IMR-90 (cell line): ENCODE data around the gene RELT. TPM values are rescaled to one million over a fixed set of nuclear protein-coding genes. Genes with fewer than 3 reads are reported as not detected.

Experiments
- ATAC-seq: fragments of 200-7000 bp; cut with Tn5 transposase; 2 replicates; pipeline ENCODE4 v1.9.1; 2020; ENCODE audit warnings: low read depth, mild to moderate bottlenecking, moderate library complexity
- BruUV-seq: library from RNA; stranded (reverse); fragments of 400-500 nt; replicated peaks from 2 replicates; lab custom pipeline; 2021; lab: Mats Ljungman, UMichigan
- CTCF ChIA-PET: fragments of 300-600 bp; formaldehyde crosslinking; extraction: SDS; loops from one replicate; lab custom pipeline; 2021; ENCODE audit warnings: antibody characterized with exemption; lab: Yijun Ruan, JAX
- POLR2A ChIA-PET: fragments of 300-600 bp; sonication (Branson Sonifier 250); formaldehyde crosslinking; loops from one replicate; lab custom pipeline; 2022; ENCODE audit warnings: antibody characterized with exemption; ENCODE audit not compliant: unreplicated experiment; lab: Charles Lee
- DNase-seq: peaks from one replicate; pipeline ENCODE4 v3.0.0; 2013
- H2AFZ ChIP-seq: replicated peaks from 2 replicates; pipeline ENCODE3; 2013; ENCODE audit warnings: low read length, mild to moderate bottlenecking; ENCODE audit not compliant: poor library complexity
- H2AK5ac ChIP-seq: 2 replicates; pipeline ENCODE4 v1.6.1; 2013; ENCODE audit warnings: low read depth, low read length, inconsistent platforms
- H2AK9ac ChIP-seq: replicated peaks from 2 replicates; pipeline ENCODE3; 2013; ENCODE audit warnings: mild to moderate bottlenecking, low read depth, low read length, moderate library complexity; ENCODE audit not compliant: poor library complexity
- H2BK120ac ChIP-seq: 2 replicates; pipeline ENCODE4 v1.6.1; 2013; ENCODE audit warnings: low read depth, low read length, inconsistent platforms
- H2BK15ac ChIP-seq: 3 replicates; pipeline ENCODE4 v1.6.1; 2013; ENCODE audit warnings: low read depth, low read length, inconsistent platforms
- H2BK20ac ChIP-seq: 2 replicates; pipeline ENCODE4 v1.6.1; 2013; ENCODE audit warnings: low read depth, mild to moderate bottlenecking, inconsistent platforms, low read length, moderate library complexity
- H2BK5ac ChIP-seq: 2 replicates; pipeline ENCODE4 v1.6.1; 2013; ENCODE audit warnings: mild to moderate bottlenecking, low read depth, low read length, inconsistent platforms; ENCODE audit not compliant: poor library complexity, severe bottlenecking
- H3K14ac ChIP-seq: replicated peaks from 2 replicates; pipeline ENCODE4 v1.6.1; 2013; ENCODE audit warnings: low read depth, low read length, inconsistent platforms
- H3K18ac ChIP-seq: 2 replicates; pipeline ENCODE4 v1.6.1; 2013; ENCODE audit warnings: low read depth, low read length, control low read depth
- H3K23ac ChIP-seq: 2 replicates; pipeline ENCODE4 v1.6.1; 2013; ENCODE audit warnings: low read depth, low read length, inconsistent platforms
- H3K27ac ChIP-seq: 2 replicates; pipeline ENCODE4 v1.5.1; 2013; ENCODE audit warnings: mild to moderate bottlenecking, control low read depth, low read length; ENCODE audit not compliant: insufficient read depth
- H3K27me3 ChIP-seq: 2 replicates; pipeline ENCODE4 v1.6.1; 2013; ENCODE audit warnings: low read length; ENCODE audit not compliant: control insufficient read depth, insufficient read depth
- H3K36me3 ChIP-seq: 2 replicates; pipeline ENCODE4 v1.6.1; 2013; ENCODE audit warnings: low read length, mixed read lengths; ENCODE audit not compliant: control insufficient read depth, insufficient read depth
- H3K4ac ChIP-seq: 2 replicates; pipeline ENCODE4 v1.6.1; 2013; ENCODE audit warnings: low read depth, low read length, inconsistent platforms
- H3K4me1 ChIP-seq: 2 replicates; pipeline ENCODE4 v1.6.1; 2013; ENCODE audit warnings: low read length, mixed read lengths; ENCODE audit not compliant: control insufficient read depth, insufficient read depth
- H3K4me2 ChIP-seq: 2 replicates; pipeline ENCODE4 v1.6.1; 2013; ENCODE audit warnings: low read depth, mild to moderate bottlenecking, control low read depth, low read length, moderate library complexity
- H3K4me3 ChIP-seq: 2 replicates; pipeline ENCODE4 v1.5.1; 2013; ENCODE audit warnings: low read depth, mild to moderate bottlenecking, control low read depth, low read length, moderate library complexity; ENCODE audit not compliant: insufficient read depth
- H3K56ac ChIP-seq: 2 replicates; pipeline ENCODE4 v1.6.1; 2013; ENCODE audit warnings: low read length, inconsistent platforms; ENCODE audit not compliant: insufficient read depth; ENCODE audit errors: extremely low read depth
- H3K79me1 ChIP-seq, 2 experiments: 2 replicates each; pipeline ENCODE4 v1.6.1; 2013; ENCODE audit warnings: low read length in 2 of 2, inconsistent platforms in 1 of 2, low read depth in 1 of 2
- H3K9ac ChIP-seq: 2 replicates; pipeline ENCODE4 v1.6.1; 2013; ENCODE audit warnings: low read depth, low read length, control low read depth
- H3K9me1 ChIP-seq: 2 replicates; pipeline ENCODE4 v1.6.1; 2013; ENCODE audit warnings: low read length, inconsistent platforms; ENCODE audit not compliant: insufficient read depth
- H3K9me3 ChIP-seq: 2 replicates; pipeline ENCODE4 v1.6.1; 2013; ENCODE audit warnings: low read length; ENCODE audit not compliant: control insufficient read depth, insufficient read depth
- H4K20me1 ChIP-seq: 2 replicates; pipeline ENCODE4 v1.6.1; 2013; ENCODE audit warnings: low read length, inconsistent platforms; ENCODE audit not compliant: insufficient read depth
- H4K5ac ChIP-seq: 2 replicates; pipeline ENCODE4 v1.6.1; 2013; ENCODE audit warnings: mild to moderate bottlenecking, low read depth, low read length, control low read depth
- H4K8ac ChIP-seq, 2 experiments: 2 replicates each; pipeline ENCODE4 v1.6.1; 2013; ENCODE audit warnings: low read depth in 2 of 2, low read length in 2 of 2, control low read depth in 1 of 2, inconsistent platforms in 1 of 2
- H4K91ac ChIP-seq: 2 replicates; pipeline ENCODE4 v1.6.1; 2013; ENCODE audit warnings: low read depth, low read length, inconsistent platforms; ENCODE audit not compliant: insufficient read depth
- BHLHE40 ChIP-seq: fragments of 150-350 bp; IDR thresholded peaks from 2 replicates; pipeline ENCODE4 v1.6.1; 2016; ENCODE audit warnings: mild to moderate bottlenecking, low read depth, low read length
- CHD1 ChIP-seq: IDR thresholded peaks from 2 replicates; pipeline ENCODE4 v1.6.1; 2012; ENCODE audit warnings: low read depth, low read length, improper control_type of control experiment
- MXI1 ChIP-seq: IDR thresholded peaks from 2 replicates; pipeline ENCODE4 v1.6.1; 2012; ENCODE audit warnings: low read depth, mild to moderate bottlenecking, low read length, moderate library complexity, borderline replicate concordance
- WGBS, 2 experiments: methylation state at CpG; one replicate each; pipeline versions ENCODE4 v1.1.5 to v1.1.7; 2013; ENCODE audit warnings: missing lambda C conversion rate in 2 of 2; ENCODE audit not compliant: insufficient read length in 1 of 2; ENCODE audit errors: extremely low coverage in 2 of 2; 5-methylcytosine and 5-hydroxymethylcytosine counted together
- dilution Hi-C: fragments of 300-500 bp; cut with HindIII; formaldehyde crosslinking; loops from one replicate; pipeline ENCODE4 v1.14.3; 2018; ENCODE audit warnings: low sequenced_read_pairs; ENCODE audit not compliant: unreplicated experiment
- in situ Hi-C: fragments of 300-500 bp; cut with MboI; formaldehyde crosslinking; loops from 3 replicates; pipeline ENCODE4 v1.14.3; 2019; ENCODE audit warnings: low sequenced_read_pairs, inconsistent platforms, mixed read lengths
- intact Hi-C: fragments of 100-400 bp; cut with micrococcal nuclease; formaldehyde crosslinking; loops from 2 replicates; pipeline ENCODE4 v1.10.0; 2022
- polyA plus RNA-seq, 3 experiments: library from polyadenylated mRNA; depleted of rRNA; stranded (reverse); fragments of >200 nt; gene quantifications; 2 replicates each; pipeline ENCODE4 v1.2.3, GENCODE V29; 2012; ENCODE audit warnings: low replicate concordance in 1 of 3
- total RNA-seq: library from RNA; depleted of rRNA; stranded (reverse); fragments of >200 nt; gene quantifications from 2 replicates; pipeline ENCODE4 v1.2.3, GENCODE V29; 2012
- TF ChIP-seq, protein P1 (sequence below): conservative IDR thresholded peaks from 2 replicates; pipeline ENCODE4 v1.5.1; 2012; ENCODE audit warnings: mild to moderate bottlenecking, low read depth, low read length, improper control_type of control experiment

Gene RELT
- total and polyA plus RNA-seq, 2 of the 4 experiments (the other 2 are of a cell fraction), result 2.3 to 5.3 TPM

DNA sequence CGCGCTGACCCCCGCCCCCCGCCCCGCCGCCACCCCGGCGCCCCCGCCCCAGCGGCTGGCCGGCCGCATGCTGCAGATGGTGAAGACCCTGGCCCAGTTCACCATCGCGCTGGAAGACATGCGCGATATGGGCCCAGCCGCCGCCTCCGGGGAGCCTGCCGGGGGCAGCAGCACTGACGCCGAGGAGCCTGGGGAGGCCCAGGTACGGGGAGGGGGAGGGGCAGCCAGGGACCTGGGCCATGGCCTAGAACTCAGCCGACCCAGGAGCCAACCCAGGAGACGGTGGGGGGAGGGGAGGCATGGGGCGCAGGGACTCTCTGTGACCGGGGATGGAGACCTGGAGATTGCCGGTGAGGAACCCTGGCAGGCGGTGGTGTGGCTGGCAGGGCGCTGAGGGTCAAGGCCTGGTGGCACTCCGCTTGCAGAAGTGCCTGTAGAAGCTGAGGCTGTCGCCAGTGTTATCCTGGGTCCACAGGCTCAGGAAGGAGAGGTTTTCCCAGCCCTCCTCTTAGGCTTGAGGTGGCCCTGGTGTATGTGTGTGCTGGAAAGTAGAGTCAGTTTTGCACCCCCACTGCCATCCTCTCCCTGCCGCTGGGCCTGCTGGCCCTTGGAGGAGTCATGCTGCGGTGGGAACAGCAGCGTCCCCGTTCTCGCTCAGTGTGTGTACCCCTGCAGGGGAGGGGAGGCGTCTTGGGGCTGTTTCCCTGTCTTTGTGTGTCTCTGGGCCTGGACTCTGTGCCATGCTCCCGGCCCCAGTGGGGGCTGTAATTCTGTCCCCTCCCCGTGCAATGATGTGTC lies 32.9 kb upstream of the RELT start:
- Histone ChIP-seq H3K4me1 (peaks cover 20% of the 10 kb centered on the region), H4K8ac (no peak overlapping the region), H2BK120ac (no peak overlapping the region), H2AK5ac (no peak overlapping the region), H3K23ac (peak overlapping the region; percentile 38; the same call in 1 of the 2 replicates), H3K9ac (no peak overlapping the region), H3K9me1 (peaks cover 16% of the 10 kb centered on the region; the same call in 1 of the 2 replicates), H2AK9ac (no peak overlapping the region), H3K27ac (no peak overlapping the region), H3K18ac (no peak overlapping the region), H3K4me3 (no peak overlapping the region), H2BK20ac (no peak overlapping the region), H3K14ac (0 out of 2 replicates have a peak overlapping the region, but pooled peaks have one; percentile 15), H4K91ac (no peak overlapping the region), H3K56ac (no peak overlapping the region), H3K4me2 (no peak overlapping the region), H4K5ac (no peak overlapping the region), H2AFZ (no peak overlapping the region), H4K20me1 (peaks cover 100% of the 10 kb centered on the region), H3K4ac (no peak overlapping the region), H3K27me3 (no peaks in the 10 kb centered on the region), H2BK15ac (no peak overlapping the region), H3K36me3 (peaks cover 19% of the 10 kb centered on the region), H3K9me3 (no peaks in the 10 kb centered on the region), H2BK5ac (no peak overlapping the region), H3K79me1 (peaks cover 20 to 92% of the 10 kb centered on the region in 2 experiments)
- WGBS, 2 experiments, result 78% methylated on average over 10 of the region's 40 CpGs; no CpG with 5 or more reads in 1 of the 2 experiments
- DNase-seq (no peak), ATAC-seq (no peak)
- intact Hi-C loops (no loop called here), in situ Hi-C loops (no loop called here), dilution Hi-C loops (no loop called here)
- ChIA-PET CTCF (no interaction called here), POLR2A (no interaction called here)
- no peak for TF ChIP-seq CHD1
- TF ChIP-seq, protein P1, sequence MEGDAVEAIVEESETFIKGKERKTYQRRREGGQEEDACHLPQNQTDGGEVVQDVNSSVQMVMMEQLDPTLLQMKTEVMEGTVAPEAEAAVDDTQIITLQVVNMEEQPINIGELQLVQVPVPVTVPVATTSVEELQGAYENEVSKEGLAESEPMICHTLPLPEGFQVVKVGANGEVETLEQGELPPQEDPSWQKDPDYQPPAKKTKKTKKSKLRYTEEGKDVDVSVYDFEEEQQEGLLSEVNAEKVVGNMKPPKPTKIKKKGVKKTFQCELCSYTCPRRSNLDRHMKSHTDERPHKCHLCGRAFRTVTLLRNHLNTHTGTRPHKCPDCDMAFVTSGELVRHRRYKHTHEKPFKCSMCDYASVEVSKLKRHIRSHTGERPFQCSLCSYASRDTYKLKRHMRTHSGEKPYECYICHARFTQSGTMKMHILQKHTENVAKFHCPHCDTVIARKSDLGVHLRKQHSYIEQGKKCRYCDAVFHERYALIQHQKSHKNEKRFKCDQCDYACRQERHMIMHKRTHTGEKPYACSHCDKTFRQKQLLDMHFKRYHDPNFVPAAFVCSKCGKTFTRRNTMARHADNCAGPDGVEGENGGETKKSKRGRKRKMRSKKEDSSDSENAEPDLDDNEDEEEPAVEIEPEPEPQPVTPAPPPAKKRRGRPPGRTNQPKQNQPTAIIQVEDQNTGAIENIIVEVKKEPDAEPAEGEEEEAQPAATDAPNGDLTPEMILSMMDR, result no peak
- no peak for TF ChIP-seq MXI1
- no peak for TF ChIP-seq BHLHE40
- no TSS peak for BruUV-seq
